HS-27A (cell line): ENCODE results near the gene EXOSC2.
"Not testable (repeated sequence)": the region's sequence is repeated elsewhere in the genome, so short reads cannot be mapped to it uniquely, and the experiment has no call there.

Experiments used
- DNase-seq: peaks from one replicate; pipeline ENCODE4 v3.0.0-alpha.2; 2012; ENCODE audit warnings: low read depth, missing footprints

EXOSC2 gene

DNA sequence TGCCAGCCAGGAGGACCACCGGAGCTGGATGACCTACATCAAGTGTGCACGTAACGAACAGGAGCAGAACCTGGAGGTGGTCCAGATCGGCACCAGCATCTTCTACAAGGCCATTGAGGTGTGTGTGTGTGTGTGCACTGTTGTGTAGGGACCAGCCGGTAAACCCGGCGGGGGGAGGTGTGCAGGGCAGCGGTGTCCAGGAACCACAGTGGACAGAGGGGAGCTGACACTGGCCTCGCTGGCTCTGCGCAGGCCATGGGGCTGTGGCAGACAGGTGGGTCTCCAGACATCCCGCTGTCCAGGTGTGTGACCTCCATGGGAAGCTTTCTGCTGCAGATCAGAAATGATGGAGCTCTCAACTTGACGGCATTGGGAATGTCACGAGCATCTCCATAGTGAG, 25.4 kb upstream of the EXOSC2 start:
- no peak for DNase-seq

DNA sequence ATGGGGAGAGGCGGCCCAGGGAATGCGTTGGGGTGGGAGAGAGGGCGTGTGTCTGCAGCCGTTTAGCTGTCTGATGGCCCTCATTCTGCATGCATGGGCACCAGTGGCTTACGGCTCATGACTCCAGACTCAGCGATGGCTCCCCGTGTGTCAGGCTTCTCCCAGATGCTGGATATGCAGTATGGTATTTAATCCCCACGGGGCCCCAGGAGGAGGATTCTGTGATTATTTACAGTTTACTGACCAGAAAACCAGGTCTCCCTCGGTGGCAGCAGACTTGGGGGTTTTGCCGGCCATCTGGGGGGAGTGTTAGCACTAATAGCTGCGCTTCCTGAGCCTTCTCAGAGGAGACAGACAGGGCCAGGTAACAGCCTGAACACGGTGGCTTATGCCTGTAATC, 24.9 kb upstream of the EXOSC2 start:
- no peak for DNase-seq

DNA sequence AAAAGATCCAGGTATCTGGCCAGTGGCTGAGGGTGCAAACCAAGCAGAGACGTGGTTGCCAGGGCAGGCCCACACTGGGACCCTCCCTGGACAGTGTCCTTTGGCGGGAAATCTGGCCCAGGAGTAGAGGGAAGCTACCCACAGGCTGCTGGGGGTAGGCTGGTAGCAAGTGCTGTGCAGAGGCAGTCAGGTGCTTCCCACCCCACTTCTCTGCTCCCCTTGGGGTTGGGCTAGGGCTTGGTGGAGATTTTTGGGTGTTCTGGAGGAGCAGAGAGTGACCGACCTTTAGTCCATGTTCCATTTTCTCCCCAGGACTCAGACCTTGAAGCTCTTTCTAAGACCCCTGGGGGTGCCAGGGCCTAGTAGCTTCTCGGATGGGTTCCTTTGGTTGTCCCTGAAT, 23.6 kb upstream of the EXOSC2 start:
- DNase-seq, result no peak

DNA sequence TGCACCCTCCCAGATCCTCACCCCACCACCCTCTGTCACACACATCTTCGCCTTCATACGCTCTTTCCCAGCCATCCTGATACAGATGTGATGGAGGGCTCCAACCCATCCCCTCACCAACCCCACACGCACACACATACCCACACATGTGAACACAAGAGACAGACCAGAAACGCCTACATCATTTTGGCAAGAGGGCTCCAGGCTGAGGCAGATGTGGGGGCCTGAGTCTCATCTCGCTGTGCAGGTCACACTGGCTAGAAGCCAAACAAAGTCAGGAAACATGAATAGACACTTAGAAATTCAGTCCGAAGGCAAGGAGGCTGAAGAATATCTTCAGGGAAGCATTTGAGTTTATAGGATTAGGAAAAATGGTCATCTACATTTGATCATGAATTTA, 22.9 kb upstream of the EXOSC2 start:
- no peak for DNase-seq

DNA sequence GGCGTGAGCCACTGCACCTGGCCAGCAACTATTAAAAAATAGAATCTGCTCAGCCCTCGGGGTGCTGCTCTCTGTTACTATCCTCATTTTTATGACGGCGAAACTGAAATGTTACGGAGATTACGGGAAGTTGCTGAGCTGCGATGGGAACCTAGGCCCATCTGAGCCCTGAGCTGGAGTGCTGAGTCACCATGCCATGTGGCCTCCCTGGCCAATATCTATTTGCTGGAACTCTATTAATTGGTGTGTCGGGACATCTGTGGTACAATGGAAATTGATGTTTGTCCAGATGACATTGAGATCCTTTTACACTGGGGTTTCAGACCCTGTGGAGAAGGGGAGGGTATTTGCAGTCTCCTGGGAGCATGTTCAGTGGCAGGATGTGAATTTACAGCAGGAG, 21.1 kb upstream of the EXOSC2 start:
- DNase-seq, result no peak

DNA sequence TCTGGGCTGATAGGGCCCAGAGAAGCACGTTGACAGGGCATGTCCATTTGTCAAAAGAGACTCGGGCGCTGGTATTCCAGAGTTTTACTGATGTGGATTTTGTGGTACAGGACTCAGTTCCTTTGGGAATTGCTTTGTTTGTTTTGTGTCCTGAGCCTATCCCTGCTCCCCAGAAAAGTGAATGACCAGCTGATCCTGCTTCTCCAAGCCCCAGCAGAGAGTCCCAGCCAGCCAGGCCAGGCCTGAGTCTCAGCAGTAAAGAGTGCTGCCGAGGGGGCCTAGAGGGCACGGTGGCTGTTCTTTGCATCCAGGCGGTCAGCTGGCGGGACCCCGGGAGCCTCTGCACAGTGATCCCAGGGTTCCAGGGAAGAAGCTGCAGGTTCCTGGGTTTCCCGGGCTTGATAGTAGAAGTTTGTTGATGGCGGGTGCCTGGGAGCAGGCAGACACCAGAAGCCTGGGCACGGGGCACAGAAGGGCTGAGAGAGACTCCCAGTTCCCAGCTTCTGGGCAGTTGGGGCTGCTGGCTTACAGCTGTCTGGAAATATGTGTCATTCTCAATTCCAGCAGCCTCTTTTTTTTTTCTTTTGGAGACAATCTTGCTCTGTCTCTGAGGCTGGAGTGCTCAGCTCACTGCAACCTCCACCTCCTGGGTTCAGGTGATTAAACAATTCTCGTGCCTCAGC, 20.5 kb upstream of the EXOSC2 start:
- DNase-seq, result no peak

DNA sequence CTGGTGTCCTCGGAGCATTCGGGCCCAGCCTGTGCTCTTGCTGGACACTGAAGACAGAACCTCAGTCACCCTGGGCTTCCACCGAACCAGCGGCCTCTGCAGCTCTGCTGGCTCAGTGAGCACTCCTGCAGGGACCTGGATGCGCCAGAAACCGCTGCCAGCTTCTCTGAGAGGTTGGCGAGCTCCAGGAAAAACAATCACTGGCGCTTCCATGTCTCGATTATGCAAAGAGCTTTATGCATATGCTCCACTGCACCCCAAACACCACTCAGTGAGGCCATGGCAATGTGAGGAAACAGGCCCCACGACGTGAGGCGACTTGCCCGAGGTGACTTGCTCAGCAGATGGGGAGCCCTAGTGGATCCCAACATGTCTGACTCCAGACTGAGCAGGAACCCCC, 18.2 kb upstream of the EXOSC2 start:
- no peak for DNase-seq

DNA sequence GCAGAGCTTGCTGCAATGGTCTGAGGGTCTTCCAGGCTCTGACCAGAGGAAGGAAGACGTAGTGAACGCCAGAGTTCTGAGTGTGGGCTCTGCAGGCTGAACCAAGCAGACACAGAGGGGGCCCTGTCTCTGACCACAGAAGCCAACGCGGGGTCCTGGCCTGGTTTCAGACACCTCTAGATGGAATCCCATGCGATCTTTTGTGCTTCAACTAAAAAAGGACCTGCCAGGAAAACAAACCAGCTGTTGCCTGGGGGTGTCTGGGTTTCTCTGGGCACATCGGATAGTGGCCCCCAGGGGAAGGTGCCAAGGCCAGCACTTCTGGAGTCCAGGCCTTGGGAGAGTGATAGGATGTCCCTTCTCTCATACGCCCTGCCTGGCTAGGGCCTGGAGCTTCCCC, 16.3 kb upstream of the EXOSC2 start:
- DNase-seq, result no peak

DNA sequence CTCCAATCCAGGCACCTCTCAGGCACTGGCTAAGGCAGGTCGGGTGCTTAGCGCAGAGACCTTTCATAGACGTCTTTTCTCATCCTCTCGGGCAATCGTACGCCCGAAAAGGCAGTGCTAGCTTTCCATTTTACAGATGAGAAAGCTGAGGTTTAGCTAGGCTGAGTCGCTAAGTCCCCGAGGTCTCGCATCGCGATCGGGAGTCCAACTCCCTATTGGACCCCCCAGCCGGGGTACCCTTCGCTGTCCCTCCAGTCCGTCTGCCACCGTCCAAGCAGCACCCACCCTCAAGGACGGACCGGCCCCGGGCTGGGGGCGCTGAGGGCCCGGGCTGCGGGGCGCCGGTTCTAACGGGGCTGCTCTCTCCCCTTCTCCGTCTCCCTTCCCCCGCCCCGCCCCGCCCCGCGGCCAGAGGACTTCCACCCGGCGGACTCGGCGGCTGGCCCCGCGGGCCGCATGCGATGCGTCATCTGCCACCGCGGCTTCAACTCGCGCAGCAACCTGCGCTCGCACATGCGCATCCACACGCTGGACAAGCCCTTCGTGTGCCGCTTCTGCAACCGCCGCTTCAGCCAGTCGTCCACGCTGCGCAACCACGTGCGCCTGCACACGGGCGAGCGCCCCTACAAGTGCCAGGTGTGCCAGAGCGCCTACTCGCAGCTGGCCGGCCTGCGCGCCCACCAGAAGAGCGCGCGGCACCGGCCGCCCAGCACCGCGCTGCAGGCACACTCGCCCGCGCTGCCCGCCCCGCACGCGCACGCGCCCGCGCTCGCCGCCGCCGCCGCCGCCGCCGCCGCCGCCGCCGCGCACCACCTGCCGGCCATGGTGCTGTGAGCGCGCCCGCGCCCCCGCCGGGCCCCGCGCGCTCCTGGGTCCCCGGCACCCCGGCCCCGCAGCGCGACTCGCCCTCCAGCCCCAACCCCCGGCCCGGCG, 12.5 kb upstream of the EXOSC2 start:
- DNase-seq, result peak; percentile 85

DNA sequence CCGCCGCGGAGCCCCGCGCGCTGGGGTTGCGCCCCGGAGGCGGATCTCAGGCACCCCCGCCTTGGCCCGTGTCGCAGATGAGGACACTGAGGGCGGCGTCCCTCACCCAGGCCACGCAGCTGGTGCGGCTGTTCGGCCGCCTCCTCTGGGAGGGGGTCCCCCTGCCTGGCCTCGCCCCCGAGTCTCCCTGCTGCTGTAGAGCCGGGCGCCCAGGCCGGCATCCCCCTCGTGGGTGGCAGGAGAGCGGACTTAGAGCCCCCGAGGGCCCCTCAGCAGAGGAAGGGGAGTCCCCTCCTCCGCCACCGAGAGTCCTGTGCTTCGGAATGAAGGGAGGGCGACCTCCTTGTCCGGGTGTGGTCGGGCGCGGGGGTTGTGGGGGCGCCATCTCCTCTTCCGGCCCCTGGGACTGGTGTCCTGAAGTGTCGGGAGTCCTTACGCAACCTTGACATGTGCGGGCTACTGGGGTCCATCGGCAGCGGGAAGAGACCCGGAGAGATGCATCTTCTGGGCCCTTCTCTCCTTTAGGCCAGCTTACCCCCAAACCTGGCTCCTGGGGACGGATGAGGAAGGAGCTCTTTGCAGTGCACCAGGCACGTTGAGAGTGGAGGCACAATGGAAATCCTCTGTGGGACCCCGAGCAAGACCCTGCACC, 11.7 kb upstream of the EXOSC2 start:
- DNase-seq, result no peak

DNA sequence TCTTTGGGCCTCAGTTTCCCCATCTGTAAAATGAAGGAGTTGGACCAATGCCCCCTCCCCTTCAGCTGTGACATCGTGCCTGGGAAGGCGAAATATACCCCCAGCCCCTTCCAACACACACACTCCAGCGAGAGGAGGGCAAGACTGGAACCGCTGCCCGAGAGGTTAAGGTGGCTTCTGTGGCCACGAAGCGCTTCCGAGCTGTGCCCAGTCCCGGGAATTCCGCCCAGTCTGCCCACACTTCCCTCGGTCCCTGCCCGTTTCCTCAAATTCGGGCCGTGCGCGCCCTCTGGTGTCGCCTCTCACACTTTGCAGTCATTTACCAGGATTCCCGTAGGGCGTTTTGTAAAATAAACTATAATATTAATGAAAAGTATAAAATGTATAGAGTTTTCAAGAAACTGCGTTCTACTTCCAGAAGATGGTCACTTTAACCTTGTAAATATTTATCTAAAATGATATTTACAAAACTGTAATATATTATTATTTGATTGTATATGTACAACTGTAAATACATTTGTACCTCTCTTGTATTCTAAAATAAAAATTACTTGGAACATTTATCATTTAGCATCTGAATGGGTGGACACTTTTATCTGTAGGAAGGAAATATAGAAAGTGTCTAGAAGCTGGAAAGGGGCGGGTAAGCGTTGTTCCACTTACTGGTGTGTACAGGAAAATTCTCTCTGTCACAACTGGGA, 11.0 kb upstream of the EXOSC2 start:
- no peak for DNase-seq

DNA sequence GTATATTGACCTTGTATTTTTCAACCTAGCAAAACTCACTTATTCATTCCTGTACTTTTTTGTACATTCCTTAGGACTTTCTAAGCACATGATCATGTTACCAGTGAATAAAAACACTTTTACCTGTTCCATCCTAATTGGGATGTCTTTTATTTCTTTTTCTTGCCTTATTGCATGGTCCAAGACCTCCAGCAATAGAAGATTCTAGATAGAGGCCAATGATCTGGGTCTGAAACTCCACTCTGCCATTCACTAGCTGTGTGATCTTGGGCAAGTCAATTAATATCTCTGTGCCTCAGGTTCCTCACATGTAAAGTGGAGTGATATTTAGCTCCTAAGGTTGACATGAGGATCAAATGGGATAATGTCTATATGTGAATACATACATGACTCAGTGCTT, 8.5 kb upstream of the EXOSC2 start:
- DNase-seq, result no peak

DNA sequence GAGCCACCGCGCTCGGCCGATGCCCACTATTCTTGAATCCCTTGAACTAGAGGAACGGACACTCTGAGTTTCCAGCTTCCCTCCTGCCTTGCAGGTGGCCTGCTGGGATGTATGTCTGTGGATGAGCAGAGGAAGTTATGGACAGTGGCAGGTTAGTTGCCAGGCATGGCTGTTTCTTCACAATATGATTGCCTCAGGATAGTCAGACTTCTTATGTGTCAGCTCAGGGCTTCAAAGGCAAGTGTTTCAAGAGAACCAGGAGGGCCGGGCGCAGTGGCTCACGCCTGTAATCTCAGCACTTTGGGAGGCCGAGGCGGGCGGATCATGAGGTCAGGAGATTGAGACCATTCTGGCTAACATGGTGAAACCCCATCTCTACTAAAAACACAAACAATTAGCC, 7.6 kb upstream of the EXOSC2 start:
- DNase-seq, result not testable (repeated sequence)

DNA sequence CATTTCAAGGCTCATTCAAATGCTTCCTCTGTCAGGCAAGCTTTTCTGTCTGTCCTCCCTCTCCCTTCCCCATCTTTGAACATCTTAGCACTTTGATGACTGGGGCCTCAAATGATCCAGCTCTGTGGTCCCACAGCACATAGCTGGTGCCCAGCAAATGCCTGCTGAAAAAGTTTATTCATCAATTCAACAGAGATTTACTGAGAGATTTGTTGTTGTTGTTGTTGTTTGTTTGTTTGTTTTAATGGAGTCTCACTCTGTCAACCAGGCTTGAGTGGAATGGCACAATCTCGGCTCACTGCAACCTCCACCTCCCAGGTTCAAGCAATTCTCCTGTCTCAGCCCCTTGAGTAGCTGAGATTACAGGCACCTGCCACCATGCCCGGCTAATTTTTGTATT, 6.0 kb upstream of the EXOSC2 start:
- no peak for DNase-seq

DNA sequence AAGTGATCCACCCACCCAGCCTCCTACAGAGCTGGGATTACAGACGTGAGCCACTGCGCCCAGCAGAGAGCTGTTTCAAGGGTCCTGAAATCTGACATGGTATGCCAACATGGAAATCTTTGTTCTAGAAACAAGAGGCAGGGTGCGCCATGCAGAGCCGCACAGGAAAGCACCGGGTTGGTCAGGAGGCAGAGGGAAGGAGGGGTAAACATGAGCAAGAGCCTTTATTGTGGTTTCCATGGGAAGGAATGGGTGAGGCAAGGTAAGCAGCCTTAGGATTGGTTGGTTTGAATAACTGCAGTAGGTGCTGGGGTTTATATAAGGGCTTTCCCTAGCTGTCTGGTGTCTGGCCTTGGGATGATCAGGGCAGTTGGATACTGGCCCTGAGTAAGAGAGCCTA, 5.5 kb upstream of the EXOSC2 start:
- no peak for DNase-seq

DNA sequence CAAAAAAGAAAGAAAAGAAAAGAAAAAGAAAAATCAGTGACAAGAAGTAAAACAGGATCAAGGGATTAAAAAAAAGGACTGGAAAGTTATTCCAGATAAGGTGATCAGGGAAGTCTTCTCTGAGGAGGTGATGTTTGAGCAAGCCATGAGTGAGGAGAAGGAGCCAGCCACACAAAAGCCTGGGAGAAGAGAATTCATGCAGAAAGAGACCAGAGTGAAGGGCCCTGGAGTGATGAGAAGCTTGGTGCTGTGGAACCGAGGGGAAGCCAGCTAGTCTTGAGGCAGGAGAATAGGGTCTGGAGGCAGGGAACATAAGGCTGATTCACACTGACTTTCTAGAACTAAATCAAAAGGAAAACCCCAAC, 4.0 kb upstream of the EXOSC2 start:
- no peak for DNase-seq

DNA sequence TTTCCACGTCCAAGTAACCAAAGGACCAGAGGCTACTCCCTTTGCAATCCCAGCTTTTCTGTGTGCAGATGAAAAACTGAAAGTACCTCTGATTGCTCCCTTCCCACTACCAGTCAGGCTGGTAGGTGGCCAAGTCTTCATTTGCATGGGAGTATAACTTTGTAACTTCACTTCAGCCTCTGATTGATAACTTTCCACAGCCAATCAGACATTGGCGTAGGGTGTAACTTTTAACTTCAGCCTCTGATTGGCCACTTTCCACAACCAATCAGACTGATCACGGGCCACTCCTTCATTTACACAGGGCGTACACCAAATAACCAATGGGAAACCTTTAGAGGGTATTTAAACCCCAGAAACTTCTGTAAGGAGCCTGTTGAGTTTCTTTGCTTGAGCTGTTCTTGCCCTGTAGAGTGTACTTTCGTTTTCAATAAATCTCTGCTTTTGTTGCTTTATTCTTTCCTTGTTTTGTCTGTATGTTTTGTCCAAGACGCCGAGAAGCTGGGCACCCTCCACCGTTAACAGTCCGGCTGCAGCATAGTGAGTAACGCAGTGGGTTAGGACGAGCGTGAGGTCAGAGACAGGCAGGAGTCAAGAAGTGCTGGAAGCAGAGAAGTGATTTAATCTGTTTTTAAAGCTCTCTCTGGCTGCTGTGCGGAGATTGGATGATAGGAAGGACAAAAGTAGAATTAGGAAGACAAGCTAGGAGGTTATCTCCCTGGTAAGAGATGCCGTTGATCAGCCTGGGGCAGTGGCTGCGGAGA, 3.5 kb upstream of the EXOSC2 start:
- DNase-seq, result no peak

DNA sequence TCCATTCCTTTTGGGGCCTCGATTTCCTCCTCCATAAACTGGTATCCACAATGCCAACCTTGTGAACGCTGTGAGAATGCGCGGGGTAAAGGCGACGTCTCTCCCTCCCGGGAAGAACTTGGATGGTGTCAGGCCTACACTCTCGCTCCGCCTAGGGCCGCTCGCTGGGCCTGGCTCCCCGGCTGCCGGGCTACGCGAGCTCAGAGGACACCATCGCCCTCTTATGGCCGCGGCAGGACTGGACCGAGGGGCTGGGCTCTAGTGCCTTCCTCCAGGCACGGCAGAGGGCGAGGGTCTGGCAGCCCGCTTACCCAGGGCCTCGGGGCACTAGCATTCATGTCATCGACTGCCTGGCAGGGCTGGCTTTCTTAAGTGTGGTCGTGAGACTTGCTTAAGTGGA, 1.3 kb upstream of the EXOSC2 start:
- no peak for DNase-seq

DNA sequence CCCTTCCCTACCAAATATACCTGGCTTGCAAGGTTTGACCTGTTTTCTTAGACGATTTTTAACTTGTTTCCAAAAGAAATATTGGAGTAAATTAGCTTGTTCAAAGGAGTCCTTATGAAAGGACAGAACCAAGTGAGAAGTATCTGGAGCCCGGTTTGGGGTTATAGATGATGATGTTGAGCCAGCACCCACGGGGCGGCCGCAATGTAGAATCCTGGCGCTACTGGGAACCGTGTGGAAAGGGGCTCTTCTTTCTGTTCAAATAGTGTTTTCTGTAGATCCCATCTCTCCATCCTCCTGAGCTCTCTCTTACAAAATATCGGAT, 517 bp upstream of the EXOSC2 start:
- no peak for DNase-seq

DNA sequence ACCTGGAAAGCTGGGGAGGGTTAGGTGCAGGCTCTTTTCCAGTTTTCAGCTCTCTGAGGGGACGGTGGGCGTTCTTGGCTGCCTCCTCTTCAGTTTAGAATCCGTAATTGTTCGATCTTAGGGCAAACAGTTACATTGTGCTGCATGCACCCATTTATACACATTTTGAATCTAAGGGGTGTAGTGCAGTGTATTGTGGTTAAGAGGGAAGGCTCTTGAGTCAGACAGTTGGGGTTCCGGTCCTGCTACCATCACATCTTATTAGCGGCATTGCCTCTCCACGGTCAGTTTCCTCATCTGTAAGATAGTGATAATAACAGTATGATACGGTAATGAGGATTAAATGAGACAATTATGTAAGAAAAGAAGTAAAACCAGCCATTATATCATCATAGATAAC, 625 bp downstream of the EXOSC2 start:
- no peak for DNase-seq

DNA sequence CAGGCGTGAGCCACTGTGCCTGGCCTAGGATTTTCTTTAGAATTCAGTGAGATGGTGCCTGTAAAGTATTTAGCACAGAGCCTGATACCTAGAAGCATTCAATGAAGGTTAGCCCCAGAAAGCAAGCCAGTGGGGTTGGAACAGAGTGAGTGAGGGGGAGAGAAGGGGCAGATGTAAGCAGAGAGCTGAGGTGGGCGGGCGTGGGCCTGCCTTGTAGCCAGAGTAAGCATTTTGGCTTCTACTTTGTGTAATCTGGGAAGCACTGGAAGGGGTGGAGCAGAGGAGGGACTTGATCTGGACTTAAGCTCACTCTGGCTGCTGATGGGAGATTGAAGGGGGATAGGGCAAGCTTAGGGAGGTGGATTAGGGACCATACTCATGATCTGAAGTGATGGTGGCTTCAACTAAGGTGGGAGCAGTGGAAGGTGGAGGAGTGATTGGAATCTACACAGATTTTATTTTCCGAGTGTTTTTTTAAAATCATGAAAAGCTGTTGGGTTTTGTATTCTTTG, 2.6 kb downstream of the EXOSC2 start:
- DNase-seq, result no peak

DNA sequence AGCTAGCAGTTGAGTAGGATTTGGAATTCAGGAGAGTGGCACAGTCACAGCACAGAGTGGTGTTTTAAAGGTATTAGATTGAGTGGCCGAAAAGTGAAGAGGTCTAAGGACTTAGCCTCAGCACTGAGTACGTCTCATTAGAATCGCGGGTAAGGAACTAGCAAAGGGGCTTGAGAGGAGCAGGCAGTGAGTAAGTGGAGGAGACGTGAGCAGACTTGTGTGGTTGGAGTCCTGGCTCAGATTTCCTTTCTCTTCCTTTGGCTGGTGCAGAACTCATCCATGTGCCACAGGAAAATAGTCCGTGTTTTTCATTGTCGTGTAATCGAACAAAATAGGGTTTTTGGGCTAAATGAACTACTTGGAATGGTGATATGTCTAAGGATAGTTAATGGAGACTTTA, 3.4 kb downstream of the EXOSC2 start:
- no peak for DNase-seq
